RPMI7951 (cell line): ENCODE results near the gene DNM1L. TPM values are rescaled to one million over a fixed set of nuclear protein-coding genes. Genes with fewer than 3 reads are reported as not detected.

Experiments used
- DNase-seq: peaks from one replicate; pipeline ENCODE4 v3.0.0-alpha.2; 2012; ENCODE audit warnings: low read depth
- total RNA-seq: library from RNA; depleted of rRNA; stranded (reverse); fragments of >200 nt; shearing (Covaris generic); gene quantifications from 2 replicates; pipeline ENCODE4 v1.2.3, GENCODE V29; 2014; rRNA removed

The DNM1L gene
- total RNA-seq, 1 experiment from 2014 or later: 39.3 TPM

- DNase-seq: peak; percentile 15
Measured at GRCh38 chr12:32756476-32757066, 77.5 kb downstream of the DNM1L start.

- no peak for DNase-seq
Measured at GRCh38 chr12:32757157-32757556, 78.1 kb downstream of the DNM1L start.

- no peak for DNase-seq
Measured at GRCh38 chr12:32761716-32762115, 82.6 kb downstream of the DNM1L start.

GRCh38 chr12:32765906-32766305 lies 86.8 kb downstream of the DNM1L start:
- peak; percentile 15 for DNase-seq

- no peak for DNase-seq
Measured at GRCh38 chr12:32768518-32768917, 89.4 kb downstream of the DNM1L start.

DNA sequence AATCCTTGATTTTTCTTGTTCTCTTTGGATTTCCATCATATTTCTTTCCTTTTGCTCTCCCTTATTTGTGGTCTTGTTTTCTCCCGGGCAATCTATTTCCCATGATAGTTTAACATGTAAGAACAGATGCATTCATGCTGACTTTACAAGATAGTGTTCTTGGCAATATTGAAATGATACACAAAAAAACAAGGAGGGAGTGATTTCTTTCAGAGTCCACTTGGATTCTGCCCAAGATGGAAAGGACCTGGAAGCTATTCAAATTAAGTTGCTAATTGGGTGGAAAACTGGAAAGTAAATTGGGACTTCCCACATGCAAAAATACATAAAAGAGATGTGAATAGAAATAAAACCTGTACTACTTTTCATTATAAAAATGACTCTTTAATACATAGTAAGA lies 91.0 kb downstream of the DNM1L start:
- no peak for DNase-seq

DNA sequence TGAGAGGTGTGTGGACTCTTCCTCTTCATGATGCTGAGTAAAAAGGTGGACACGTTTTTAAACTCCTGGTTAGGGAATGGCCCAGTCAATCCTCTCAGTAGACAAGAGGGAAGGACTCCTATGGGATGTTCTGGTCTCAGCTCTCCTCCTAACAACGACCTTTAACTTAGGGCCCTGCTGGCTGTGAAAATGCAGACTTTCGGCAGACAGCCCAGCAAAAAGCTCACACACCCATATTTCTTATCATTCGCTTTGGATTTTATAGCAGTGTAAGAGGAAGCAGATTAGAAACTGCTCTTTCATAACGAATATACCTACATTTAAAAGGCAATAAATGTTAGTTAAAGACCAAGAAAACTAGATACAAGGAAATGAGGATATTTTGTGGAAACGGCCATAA lies 94.6 kb downstream of the DNM1L start:
- DNase-seq: no peak

DNA sequence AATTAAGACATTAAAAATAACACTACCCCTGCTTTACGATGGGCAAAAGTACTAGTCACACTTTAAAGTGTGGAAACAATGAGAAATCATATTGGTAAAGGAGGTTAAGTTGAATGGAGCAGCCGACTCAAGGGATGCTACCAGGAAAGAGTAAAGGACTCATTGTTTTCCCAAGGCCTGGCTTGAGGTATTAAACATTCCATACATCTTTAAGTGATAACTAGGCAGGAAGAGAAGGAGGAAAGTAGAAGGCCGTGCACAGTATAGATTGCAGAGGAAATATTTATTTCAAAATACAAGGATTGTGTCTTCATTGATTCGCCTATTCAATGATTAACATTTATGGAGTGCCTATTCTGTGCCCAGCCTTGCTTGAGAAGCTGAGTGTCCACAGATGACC lies 97.2 kb downstream of the DNM1L start:
- no peak for DNase-seq

DNA sequence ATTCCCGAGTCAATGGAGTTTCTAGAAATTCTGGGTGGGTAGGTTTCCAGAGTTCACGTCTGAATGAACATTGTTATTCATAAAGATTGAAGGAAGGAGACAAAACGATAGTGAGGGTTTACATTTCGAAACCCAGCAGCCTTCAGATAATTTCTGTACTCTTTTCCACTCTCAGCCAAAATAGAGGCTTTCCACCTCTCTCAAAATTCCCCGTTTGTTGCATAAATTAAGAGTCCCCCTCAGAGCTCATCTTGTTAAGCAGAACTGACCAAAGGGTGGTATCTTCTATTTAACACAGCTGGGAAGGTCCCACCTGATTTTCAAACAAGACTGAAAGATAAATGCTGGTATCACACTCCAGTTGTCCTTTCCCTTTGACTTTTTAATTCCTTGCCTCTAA lies 98.1 kb downstream of the DNM1L start:
- DNase-seq: no peak

GRCh38 chr12:32777691-32778175 lies 98.6 kb downstream of the DNM1L start:
- no peak for DNase-seq

DNA sequence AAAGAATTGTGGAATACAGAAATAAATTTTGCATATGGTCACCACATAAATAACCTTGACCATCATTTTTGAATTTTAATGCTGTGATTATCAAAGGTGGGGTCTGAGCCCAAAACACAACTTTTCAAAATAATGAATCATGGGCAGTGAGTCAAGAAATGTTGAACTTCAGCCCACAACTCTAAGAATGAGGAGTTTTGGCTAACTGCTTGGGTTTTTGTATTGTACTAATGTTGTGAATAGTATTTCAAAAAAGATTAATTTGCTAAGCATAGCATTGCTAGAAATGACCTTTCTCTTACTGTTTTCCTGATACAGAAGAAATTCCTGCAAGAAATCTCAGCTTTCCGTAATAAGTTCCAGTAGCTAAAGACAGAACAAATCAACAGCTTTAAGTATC lies 101.0 kb downstream of the DNM1L start:
- no peak for DNase-seq

GRCh38 chr12:32783029-32783428 lies 103.9 kb downstream of the DNM1L start:
- DNase-seq: no peak

GRCh38 chr12:32785557-32785956 lies 106.5 kb downstream of the DNM1L start:
- DNase-seq: no peak

DNA sequence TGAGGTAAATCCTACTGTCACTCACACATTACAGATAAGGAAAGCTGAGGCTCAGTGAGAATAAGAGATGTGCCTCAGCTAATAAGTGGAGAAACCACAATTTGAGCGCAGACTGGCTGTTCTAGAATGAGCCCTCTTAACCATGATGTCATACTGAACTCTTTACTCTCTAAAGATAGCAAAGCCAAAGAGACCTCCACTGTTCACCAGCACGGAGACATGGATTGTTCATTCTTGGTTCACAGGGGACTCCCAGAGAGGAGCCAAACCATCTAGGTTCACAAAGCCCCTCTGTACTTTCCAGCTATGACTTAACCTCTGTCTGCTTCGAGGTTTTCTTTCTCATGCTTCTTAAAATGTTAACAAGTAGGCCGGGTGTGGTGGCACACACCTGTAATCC lies 109.3 kb downstream of the DNM1L start:
- DNase-seq: no peak

GRCh38 chr12:32789446-32789845 lies 110.3 kb downstream of the DNM1L start:
- no peak for DNase-seq

DNA sequence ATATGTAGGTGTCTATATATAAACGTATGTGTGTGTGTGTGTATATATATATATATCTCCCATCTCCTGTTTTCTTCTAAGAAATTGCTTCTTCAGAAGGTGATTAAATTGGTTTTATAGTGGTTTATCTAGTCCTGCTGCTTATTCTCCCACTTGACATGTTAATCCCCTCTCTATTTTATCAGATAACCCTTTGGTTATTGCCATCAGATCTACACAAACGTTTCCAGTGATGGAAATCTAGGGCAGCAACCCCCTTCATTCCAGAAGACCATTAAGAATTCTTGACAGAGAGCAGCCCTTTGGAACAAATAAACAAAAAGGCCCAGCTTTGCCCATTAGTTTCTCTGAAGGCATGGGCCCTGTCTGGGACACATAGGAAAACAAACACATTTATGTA lies 110.8 kb downstream of the DNM1L start:
- DNase-seq: no peak

DNA sequence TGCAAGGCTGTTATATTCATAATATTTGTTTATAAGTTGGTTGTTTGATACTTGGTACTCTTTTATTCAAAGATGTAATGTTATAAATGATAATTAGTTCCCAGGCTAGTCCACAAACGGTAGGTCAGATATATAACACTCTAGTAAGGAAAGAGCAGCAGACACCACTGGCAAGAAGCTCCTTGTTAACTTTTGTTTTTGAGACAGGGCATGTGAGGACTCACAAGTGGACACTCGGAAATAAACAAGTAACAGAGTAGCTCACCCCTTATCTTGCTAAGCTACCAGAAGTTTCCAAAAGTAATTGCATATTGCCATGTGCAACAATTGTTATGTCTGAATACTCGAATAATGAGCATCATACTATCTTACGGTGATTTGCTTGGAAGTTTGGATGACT lies 115.2 kb downstream of the DNM1L start:
- no peak for DNase-seq

Other genes starting within 250 kb of the DNM1L start
- gene YARS2, start 76.6 kb downstream of the DNM1L start, total RNA-seq: 20.3 and 25.5 TPM in 2 replicates
- not detected in 2 replicates for gene PKP2, start 217.5 kb downstream of the DNM1L start, total RNA-seq